Brain pericyte (primary cell): Measurements from ENCODE around the gene ZNF382.
"Not testable (repeated sequence)": the region's sequence is repeated elsewhere in the genome, so short reads cannot be mapped to it uniquely, and the experiment has no call there.

Experiments
- DNase-seq: peaks from one replicate; pipeline ENCODE4 v3.0.0-alpha.2; 2012; ENCODE audit warnings: low read depth, low spot score

Gene ZNF382

GRCh38 chr19:36605101-36605876 lies at the start of gene ZNF382:
ZNF382 (plus strand) TSS chr19:36605313; CDS start chr19:36609915, 4,602 bp downstream.
- peak; percentile 20 for DNase-seq

DNA sequence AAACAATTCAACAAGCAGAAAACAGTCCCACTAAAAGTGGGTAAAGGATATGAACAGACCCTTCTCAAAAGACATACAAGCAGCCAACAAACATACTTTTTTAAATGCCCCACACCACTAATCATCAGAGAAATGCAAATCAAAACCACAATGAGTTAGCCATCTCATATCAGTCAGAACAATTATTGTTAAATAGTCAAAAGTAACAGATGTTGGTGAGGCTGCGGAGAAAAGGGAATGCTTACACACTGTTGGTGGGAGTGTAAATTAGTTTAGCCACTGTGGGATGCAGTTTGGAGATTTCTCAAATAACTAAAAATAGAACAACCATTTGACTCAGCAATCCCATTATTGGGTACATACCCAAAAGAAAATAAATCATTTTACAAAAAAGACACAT lies 40.7 kb upstream of the ZNF382 start:
- DNase-seq = no peak

DNA sequence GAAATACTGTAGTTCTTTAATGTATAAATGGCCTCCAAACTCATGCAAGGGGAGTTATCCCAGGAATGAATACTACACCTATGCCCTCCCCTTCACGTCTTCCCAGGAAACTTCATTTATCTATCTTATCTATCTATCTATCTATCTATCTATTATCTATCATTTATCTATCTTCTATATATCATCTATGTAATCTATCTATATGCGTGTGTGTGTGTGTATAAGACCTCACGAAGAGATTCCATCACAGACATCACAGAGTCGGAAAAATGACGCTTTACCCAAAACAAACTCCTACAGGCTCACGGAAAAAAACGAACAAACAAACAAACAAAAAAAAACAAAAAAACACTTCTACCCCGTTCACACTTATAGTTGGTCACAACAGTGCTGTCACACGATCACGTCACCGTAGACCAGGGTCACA lies 32.5 kb upstream of the ZNF382 start:
- DNase-seq = no peak

GRCh38 chr19:36573020-36573894 lies 31.9 kb upstream of the ZNF382 start, which contains the start of gene ZNF529:
ZNF529 (minus strand) TSS chr19:36573292; CDS start chr19:36572346, 946 bp downstream.
- DNase-seq = peak; percentile 54

DNA sequence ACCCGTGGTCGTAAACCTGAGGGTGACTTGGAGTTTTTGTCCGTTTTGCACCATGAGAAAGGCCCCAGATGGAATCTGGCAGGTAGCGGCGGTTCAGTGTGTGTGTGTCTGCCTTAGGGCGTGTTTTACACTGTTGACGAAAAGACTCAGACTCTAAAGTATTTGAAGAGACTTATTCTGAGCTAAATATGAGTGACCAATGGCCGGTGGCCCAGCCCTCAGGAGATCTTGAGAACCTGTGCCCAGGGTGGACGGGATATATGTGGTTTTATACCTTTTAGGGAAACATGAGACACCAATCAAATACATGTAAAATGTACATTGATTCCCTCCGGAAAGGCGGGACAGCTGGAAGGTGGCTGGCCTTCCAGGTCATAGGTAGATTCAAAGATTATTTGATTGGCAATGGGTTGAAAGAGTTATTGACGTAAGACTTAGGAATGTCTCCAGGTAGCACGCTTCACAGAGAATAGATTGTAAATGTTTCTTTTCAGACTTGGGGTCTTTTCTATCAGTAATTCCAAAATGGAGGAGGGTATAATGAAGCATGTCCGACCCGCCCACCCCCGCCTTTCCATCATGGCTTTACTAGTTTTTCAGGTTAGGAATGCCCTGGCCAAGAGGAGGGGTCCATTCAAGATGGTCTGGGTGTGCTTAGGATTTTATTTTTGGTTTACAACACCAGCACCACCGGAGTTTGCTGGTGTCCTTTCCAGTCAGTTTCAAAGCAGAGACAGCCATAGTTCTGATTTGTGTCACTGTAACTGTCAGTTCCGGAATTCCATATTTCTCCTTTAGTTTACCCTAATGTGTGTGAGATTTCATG lies 31.0 kb upstream of the ZNF382 start:
- no peak for DNase-seq

DNA sequence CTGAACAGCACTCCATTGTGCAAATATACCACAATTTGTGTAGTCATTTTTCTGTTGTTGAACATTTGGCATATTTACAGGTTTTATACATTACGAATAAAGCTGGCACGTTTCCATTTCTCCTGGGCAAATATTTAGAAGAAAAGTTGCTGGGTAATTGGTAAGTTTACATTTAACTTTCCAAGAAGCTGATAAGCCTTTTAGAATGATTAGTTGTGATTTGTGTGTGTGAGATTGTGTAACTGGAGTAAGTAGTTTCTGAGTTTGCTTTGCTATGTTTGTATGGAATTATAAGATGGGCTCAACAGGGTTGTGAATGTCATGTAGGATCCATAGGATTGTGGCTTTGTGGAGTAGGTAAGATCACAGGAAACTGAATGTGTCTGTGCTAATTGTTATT lies 30.4 kb upstream of the ZNF382 start:
- no peak for DNase-seq

GRCh38 chr19:36577271-36577996 lies 27.7 kb upstream of the ZNF382 start:
- no peak for DNase-seq

GRCh38 chr19:36579255-36579654 lies 25.9 kb upstream of the ZNF382 start:
- DNase-seq = no peak

GRCh38 chr19:36602681-36603080 lies 2.4 kb upstream of the ZNF382 start:
- not testable (repeated sequence) for DNase-seq

DNA sequence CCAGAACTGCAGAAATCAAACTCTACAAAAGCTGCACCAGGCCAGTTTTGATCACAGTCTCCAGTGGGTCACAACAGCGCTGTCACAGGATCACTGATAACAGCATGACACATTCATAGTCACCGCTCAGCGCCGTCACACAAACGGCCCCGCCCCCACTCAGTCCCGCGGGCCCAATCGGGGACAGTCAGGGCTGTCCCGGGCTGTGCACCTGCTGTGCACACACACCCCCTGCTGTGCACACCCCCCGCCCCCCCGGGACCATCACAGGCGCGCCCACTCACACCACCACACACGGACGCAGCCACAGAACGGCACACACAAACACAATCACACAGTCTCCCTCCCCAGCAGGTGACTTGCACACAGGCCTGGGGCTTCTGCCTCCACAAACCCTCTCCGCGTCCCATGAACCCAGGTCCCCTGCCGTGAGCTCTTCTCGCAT lies 435 bp upstream of the ZNF382 start:
- no peak for DNase-seq

GRCh38 chr19:36605877-36606478 lies 865 bp downstream of the ZNF382 start:
- DNase-seq = no peak

- DNase-seq = no peak
Measured at GRCh38 chr19:36627057-36627456, 21.9 kb downstream of the ZNF382 start.

DNA sequence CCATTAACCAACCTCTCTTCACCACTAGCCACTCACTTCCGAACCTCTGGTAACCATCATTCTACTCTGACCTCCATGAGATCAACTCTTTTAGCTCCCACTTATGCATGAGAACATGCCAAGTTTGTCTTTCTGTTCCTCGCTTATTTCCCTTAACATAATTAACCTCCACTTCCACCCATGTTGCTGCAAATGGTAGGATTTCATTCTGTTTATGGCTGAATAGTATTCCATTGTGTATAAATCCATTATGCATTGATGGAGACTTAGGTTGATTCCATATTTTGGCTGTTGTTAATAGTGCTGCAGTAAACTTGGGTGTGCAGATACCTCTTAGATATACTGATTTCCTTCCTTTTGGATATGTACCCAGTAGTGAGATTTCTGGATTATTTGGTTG lies 30.2 kb downstream of the ZNF382 start:
- DNase-seq = no peak

- DNase-seq = no peak
Measured at GRCh38 chr19:36638862-36639510, 33.9 kb downstream of the ZNF382 start.

- no peak for DNase-seq
Measured at GRCh38 chr19:36646746-36647145, 41.6 kb downstream of the ZNF382 start.

DNA sequence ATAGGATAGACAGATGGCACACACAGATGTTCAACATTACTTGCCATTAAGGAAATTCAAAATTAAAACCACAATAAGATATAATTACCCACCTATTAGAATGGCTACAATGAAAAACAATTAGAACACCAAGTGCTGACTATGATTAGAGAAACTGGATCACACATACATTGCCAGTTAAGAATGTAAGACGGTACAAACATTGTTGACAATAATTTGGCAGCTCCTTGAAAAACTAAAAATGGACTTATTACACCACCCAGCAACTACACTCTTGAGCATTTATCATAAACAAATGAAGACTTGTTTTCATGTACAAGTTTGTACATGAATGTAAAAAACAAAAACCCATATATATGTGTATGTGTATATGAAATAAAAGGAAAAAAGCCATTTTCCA lies 47.8 kb downstream of the ZNF382 start:
- no peak for DNase-seq

- DNase-seq = no peak
Measured at GRCh38 chr19:36665832-36666231, 60.7 kb downstream of the ZNF382 start.

GRCh38 chr19:36668646-36669045 lies 63.5 kb downstream of the ZNF382 start:
- no peak for DNase-seq

DNA sequence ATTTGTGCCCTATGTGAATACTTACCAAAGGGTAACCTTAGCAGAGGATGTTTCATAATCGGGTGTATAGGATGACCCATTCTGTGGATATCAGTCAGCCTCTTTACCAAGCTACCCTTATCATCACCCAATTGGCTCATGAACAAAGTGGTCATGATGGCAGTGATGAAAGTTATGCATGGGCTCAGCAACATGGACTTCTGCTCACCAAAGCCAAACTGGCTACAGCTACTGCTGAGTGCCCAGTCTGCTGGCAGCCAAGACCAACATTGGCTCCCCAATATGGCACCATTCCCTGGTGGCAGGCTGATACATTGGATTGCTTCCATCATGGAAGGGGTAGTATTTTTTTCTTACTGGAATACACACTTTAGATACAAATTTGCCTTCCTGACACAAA lies 67.3 kb downstream of the ZNF382 start:
- DNase-seq = no peak

GRCh38 chr19:36674201-36674600 lies 69.1 kb downstream of the ZNF382 start:
- no peak for DNase-seq
